C4-2B (cell line): Measurements from ENCODE around the gene EOLA2.

Experiments used
- ZFX ChIP-seq: fragments of 450-650 bp; IDR thresholded peaks from 2 replicates; pipeline ENCODE4 v1.6.1; 2017
- TF ChIP-seq, protein P1 (sequence below): fragments of 450-650 bp; conservative IDR thresholded peaks from 2 replicates; pipeline ENCODE4 v1.5.1; 2017; ENCODE audit warnings: mild to moderate bottlenecking

DNA sequence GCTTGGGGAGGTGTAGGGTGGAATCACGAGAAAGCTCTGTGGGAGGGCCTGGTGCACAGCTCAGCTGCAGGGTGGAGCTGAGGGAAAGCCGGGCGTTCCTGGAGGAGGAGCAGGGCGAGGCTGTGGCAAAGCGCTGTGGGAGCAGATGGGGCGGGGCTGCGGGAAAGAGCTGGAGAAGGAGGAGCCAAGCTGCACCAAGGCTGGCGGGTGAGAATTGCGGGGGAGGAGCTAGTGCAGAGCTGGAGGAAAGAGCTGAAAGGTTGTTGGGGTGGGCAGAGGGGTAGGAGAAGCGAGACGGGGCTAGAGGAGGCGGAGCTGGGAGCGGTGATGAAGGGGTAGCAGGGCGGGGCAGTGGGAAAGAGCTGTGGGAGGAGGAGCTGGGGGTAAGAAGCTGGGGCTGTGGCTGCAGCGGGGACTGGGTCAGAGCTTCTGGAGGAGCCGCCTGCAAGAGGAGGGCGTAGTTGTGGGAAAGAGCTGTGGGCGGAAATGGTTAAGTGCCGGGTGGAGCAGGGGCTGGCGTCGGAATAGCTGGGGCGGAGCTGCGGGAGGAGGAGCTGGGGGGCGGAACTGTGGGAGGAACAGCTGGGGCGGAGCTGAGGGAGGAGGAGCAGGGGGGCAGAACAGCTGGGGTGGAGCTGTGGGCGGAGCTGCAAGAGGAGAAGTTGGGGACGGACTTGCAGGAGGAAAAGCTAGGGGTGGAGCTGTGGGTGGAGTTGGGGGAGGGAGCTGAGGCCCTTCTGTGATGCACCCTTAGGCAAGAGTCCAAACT is 1.8 kb upstream of the EOLA2 start:
- TF ChIP-seq, protein P1, sequence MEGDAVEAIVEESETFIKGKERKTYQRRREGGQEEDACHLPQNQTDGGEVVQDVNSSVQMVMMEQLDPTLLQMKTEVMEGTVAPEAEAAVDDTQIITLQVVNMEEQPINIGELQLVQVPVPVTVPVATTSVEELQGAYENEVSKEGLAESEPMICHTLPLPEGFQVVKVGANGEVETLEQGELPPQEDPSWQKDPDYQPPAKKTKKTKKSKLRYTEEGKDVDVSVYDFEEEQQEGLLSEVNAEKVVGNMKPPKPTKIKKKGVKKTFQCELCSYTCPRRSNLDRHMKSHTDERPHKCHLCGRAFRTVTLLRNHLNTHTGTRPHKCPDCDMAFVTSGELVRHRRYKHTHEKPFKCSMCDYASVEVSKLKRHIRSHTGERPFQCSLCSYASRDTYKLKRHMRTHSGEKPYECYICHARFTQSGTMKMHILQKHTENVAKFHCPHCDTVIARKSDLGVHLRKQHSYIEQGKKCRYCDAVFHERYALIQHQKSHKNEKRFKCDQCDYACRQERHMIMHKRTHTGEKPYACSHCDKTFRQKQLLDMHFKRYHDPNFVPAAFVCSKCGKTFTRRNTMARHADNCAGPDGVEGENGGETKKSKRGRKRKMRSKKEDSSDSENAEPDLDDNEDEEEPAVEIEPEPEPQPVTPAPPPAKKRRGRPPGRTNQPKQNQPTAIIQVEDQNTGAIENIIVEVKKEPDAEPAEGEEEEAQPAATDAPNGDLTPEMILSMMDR, result no peak
- TF ChIP-seq ZFX, result no peak
